SK-N-SH (cell line): ENCODE data around the gene C13orf46. TPM values are rescaled to one million over a fixed set of nuclear protein-coding genes. Genes with fewer than 3 reads are reported as not detected.

Source experiments
- CTCF ChIA-PET: fragments of 300-600, 350-600 bp; formaldehyde crosslinking; extraction: SDS; loops from one replicate; lab custom pipeline; 2021; lab: Yijun Ruan, JAX
- POLR2A ChIA-PET: fragments of 350-600 bp; sonication (Branson Sonifier 250); formaldehyde crosslinking; extraction: SDS; loops from one replicate; lab custom pipeline; 2020; ENCODE audit warnings: antibody characterized with exemption, inconsistent platforms; lab: Yijun Ruan, JAX
- DNase-seq: peaks from one replicate; pipeline ENCODE4 v3.0.0; 2012
- H2AFZ ChIP-seq: fragments of 200-600 bp; sonication (generic); 2 replicates; pipeline ENCODE4 v1.8.1; 2016; ENCODE audit warnings: antibody characterized with exemption, mild to moderate bottlenecking, low read depth
- H3F3A ChIP-seq: fragments of 200-600 bp; sonication (generic); replicated peaks from 2 replicates; pipeline ENCODE3; 2016; ENCODE audit warnings: antibody characterized with exemption, mild to moderate bottlenecking; ENCODE audit not compliant: insufficient read depth
- H3K27ac ChIP-seq, 2 experiments: fragments of 200-500 bp in 1 of 2; fragments of 200-600 bp in 1 of 2; sonication (Bioruptor generic) in 1 of 2; sonication (generic), shearing (Covaris generic) in 1 of 2; 2 replicates each; pipeline versions ENCODE4 v1.5.1 to v1.6.1; 2014 to 2016; ENCODE audit warnings: low read depth in 2 of 2, inconsistent platforms in 1 of 2, low read length in 1 of 2, mild to moderate bottlenecking in 1 of 2, mixed read lengths in 1 of 2
- H3K27me3 ChIP-seq: fragments of 200-600 bp; sonication (generic), shearing (Covaris generic); 2 replicates; pipeline ENCODE4 v1.6.1; 2016; ENCODE audit warnings: mixed run types; ENCODE audit not compliant: insufficient read depth
- H3K36me3 ChIP-seq, 2 experiments: fragments of 200-500 bp in 1 of 2; fragments of 200-600 bp in 1 of 2; sonication (Bioruptor generic) in 1 of 2; sonication (generic) in 1 of 2; replicated peaks in 1 of 2; 2 replicates each; pipeline versions ENCODE3 to v1.5.1; 2014 to 2016; ENCODE audit warnings: low read length in 1 of 2, mild to moderate bottlenecking in 1 of 2; ENCODE audit not compliant: insufficient read depth in 2 of 2, control insufficient read depth in 1 of 2
- H3K4me1 ChIP-seq, 2 experiments: fragments of 200-500 bp in 1 of 2; fragments of 200-600 bp in 1 of 2; sonication (Bioruptor generic) in 1 of 2; sonication (generic), shearing (Covaris generic) in 1 of 2; 2 replicates each; pipeline versions ENCODE4 v1.5.1 to v1.6.1; 2014 to 2016; ENCODE audit warnings: low read depth in 1 of 2, low read length in 1 of 2, mixed run types in 1 of 2; ENCODE audit not compliant: insufficient read depth in 2 of 2, control insufficient read depth in 1 of 2
- H3K4me2 ChIP-seq: fragments of 200-600 bp; sonication (generic), shearing (Covaris generic); 2 replicates; pipeline ENCODE4 v1.6.1; 2017; ENCODE audit warnings: mixed run types
- H3K4me3 ChIP-seq, 2 experiments: fragments of 200-500 bp in 1 of 2; fragments of 200-600 bp in 1 of 2; sonication (Bioruptor generic) in 1 of 2; sonication (generic), shearing (Covaris generic) in 1 of 2; 2 replicates each; pipeline versions ENCODE4 v1.5.1 to v1.8.1; 2014 to 2016; ENCODE audit warnings: low read depth in 2 of 2, inconsistent platforms in 1 of 2, low read length in 1 of 2, mild to moderate bottlenecking in 1 of 2, mixed read lengths in 1 of 2, moderate library complexity in 1 of 2
- H3K79me2 ChIP-seq: fragments of 200-600 bp; sonication (generic); 2 replicates; pipeline ENCODE4 v1.8.1; 2017; ENCODE audit warnings: mild to moderate bottlenecking; ENCODE audit not compliant: insufficient read depth
- H3K9ac ChIP-seq: fragments of 200-600 bp; sonication (generic); 2 replicates; pipeline ENCODE4 v1.6.1; 2017; ENCODE audit warnings: mixed run types
- H3K9me2 ChIP-seq: fragments of 200-600 bp; sonication (generic); 2 replicates; pipeline ENCODE4 v1.6.1; 2017; ENCODE audit warnings: mixed run types
- H3K9me3 ChIP-seq: fragments of 200-600 bp; sonication (generic); 2 replicates; pipeline ENCODE4 v1.6.1; 2017; ENCODE audit warnings: mixed run types, mild to moderate bottlenecking, moderate library complexity
- H4K20me1 ChIP-seq: fragments of 200-600 bp; sonication (generic); 2 replicates; pipeline ENCODE4 v1.6.1; 2017; ENCODE audit warnings: mild to moderate bottlenecking, mixed run types; ENCODE audit not compliant: insufficient read depth
- CTCF ChIP-seq: fragments of 200-600 bp; sonication (generic); IDR thresholded peaks from 2 replicates; pipeline ENCODE4 v1.6.1; 2017; ENCODE audit warnings: antibody characterized with exemption, mild to moderate bottlenecking, moderate library complexity
- EZH2phosphoT487 ChIP-seq: fragments of 200-600 bp; sonication (generic); IDR thresholded peaks from 2 replicates; pipeline ENCODE4 v1.6.1; 2017; ENCODE audit warnings: low read depth, mixed run types, mild to moderate bottlenecking, antibody characterized with exemption, moderate library complexity, borderline replicate concordance
- FOXJ3 ChIP-seq: sonication (generic); formaldehyde crosslinking; IDR thresholded peaks from 2 replicates; pipeline ENCODE4 v1.5.1; 2020; ENCODE audit warnings: mild to moderate bottlenecking, missing genetic modification reagents
- IRF3 ChIP-seq: fragments of 150-350 bp; IDR thresholded peaks from 2 replicates; pipeline ENCODE4 v1.6.1; 2016; ENCODE audit warnings: mild to moderate bottlenecking, low read depth, low read length
- MEF2A ChIP-seq: IDR thresholded peaks from 2 replicates; pipeline ENCODE4 v1.4.0; 2012; ENCODE audit warnings: low read depth, borderline replicate concordance
- NFIC ChIP-seq: IDR thresholded peaks from 2 replicates; pipeline ENCODE4 v1.4.0; 2012; ENCODE audit warnings: borderline replicate concordance
- NRF1 ChIP-seq: IDR thresholded peaks from 2 replicates; pipeline ENCODE4 v1.6.1; 2012; ENCODE audit warnings: low read depth, mild to moderate bottlenecking, low read length
- PBX3 ChIP-seq: IDR thresholded peaks from 2 replicates; pipeline ENCODE4; 2012
- RAD21 ChIP-seq: IDR thresholded peaks from 2 replicates; pipeline ENCODE4 v1.6.1; 2012; ENCODE audit warnings: mild to moderate bottlenecking, low read length
- RCOR1 ChIP-seq: fragments of 150-350 bp; IDR thresholded peaks from 2 replicates; pipeline ENCODE4 v1.6.1; 2017; ENCODE audit warnings: antibody characterized with exemption, low read length
- RFX5 ChIP-seq: IDR thresholded peaks from 2 replicates; pipeline ENCODE4 v1.6.1; 2012; ENCODE audit warnings: mild to moderate bottlenecking, improper control_type of control experiment, low read length
- SIN3A ChIP-seq: IDR thresholded peaks from 2 replicates; pipeline ENCODE4 v1.6.1; 2012; ENCODE audit warnings: low read depth, mild to moderate bottlenecking, low read length, moderate library complexity, borderline replicate concordance
- SMC3 ChIP-seq: IDR thresholded peaks from 2 replicates; pipeline ENCODE4 v1.6.1; 2012; ENCODE audit warnings: low read depth, low read length, improper control_type of control experiment
- TAF1 ChIP-seq: IDR thresholded peaks from 2 replicates; pipeline ENCODE4 v1.6.1; 2012; ENCODE audit warnings: low read depth, mild to moderate bottlenecking, low read length, moderate library complexity, borderline replicate concordance
- TCF12 ChIP-seq: IDR thresholded peaks from 2 replicates; pipeline ENCODE4 v1.4.0; 2012
- YY1 ChIP-seq: IDR thresholded peaks from 2 replicates; pipeline ENCODE4 v1.4.0; 2012; ENCODE audit warnings: low read depth, mild to moderate bottlenecking
- WGBS: methylation state at CpG from one replicate; pipeline ENCODE4 v1.1.6; 2017; ENCODE audit warnings: low lambda C conversion rate; 5-methylcytosine and 5-hydroxymethylcytosine counted together
- polyA plus RNA-seq, 3 experiments: library from polyadenylated mRNA; depleted of rRNA; stranded (reverse); fragments of >200 nt; gene quantifications; 2 replicates each; pipeline ENCODE4 v1.2.3, GENCODE V29; 2012
- TF ChIP-seq, protein P1 (sequence below): fragments of 150-350 bp; IDR thresholded peaks from 2 replicates; pipeline ENCODE4 v1.6.1; 2017; ENCODE audit warnings: antibody characterized with exemption, low read length, low read depth, borderline replicate concordance
- TF ChIP-seq, protein P2 (sequence below): IDR thresholded peaks from 2 replicates; pipeline ENCODE4 v1.6.1; 2012; ENCODE audit warnings: mild to moderate bottlenecking, low read depth, low read length, moderate library complexity

Gene C13orf46
- polyA plus RNA-seq, 1 of the 3 experiments (the other 2 are of a cell fraction): 1.7 TPM

DNA sequence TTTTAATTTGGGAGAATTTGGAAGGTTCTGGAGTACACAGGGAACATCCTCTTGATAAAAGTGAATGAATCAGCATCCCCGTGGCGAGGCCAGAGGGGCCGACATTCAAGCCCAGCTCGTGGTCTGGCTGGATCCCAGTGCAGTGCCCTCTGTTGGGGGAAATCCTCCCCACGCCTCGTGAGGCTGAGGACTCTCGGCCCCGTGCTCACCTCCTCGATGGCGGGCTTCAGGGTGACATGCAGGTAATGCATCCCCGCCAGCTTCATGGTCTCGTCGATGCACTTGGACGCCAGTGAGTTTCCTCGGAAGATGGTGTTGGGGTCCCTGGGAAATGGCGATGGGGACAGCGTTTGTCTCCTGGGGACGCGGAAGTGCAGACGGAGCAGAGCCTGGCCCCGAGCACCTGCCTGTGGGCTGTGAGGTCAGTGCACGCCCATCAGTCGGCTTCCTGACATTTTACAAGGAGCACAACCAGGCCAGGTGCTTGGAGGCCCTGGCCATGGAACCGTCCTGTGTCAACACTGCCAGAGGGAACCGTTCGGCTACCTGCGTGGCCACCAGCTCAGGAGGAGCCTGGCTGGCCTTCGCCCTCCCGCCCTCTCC lies 43.3 kb upstream of the C13orf46 start:
- CTCF ChIA-PET: interaction anchor here (1.2 to 1.8 kb wide), 2 partner anchors 196 to 197 kb away, joined by 3 to 5 read pairs; no protein-coding TSS in a partner anchor
- no peak for TF ChIP-seq IRF3
- TF ChIP-seq SMC3: peak; percentile 17; the same call in 1 of the 2 replicates
- no peak for TF ChIP-seq TCF12
- TF ChIP-seq MEF2A: no peak
- TF ChIP-seq YY1: no peak
- peak; percentile 52 for TF ChIP-seq CTCF
- no peak for TF ChIP-seq RFX5
- TF ChIP-seq NFIC: no peak
- TF ChIP-seq, protein P1, sequence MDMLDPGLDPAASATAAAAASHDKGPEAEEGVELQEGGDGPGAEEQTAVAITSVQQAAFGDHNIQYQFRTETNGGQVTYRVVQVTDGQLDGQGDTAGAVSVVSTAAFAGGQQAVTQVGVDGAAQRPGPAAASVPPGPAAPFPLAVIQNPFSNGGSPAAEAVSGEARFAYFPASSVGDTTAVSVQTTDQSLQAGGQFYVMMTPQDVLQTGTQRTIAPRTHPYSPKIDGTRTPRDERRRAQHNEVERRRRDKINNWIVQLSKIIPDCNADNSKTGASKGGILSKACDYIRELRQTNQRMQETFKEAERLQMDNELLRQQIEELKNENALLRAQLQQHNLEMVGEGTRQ: no peak
- TF ChIP-seq TAF1: no peak
- TF ChIP-seq RCOR1: no peak
- TF ChIP-seq RAD21: no peak; the same call in 1 of the 2 replicates
- TF ChIP-seq SIN3A: no peak
- no peak for TF ChIP-seq FOXJ3 (CRISPR knock-in tag)
- no peak for TF ChIP-seq NRF1
- TF ChIP-seq, protein P2, sequence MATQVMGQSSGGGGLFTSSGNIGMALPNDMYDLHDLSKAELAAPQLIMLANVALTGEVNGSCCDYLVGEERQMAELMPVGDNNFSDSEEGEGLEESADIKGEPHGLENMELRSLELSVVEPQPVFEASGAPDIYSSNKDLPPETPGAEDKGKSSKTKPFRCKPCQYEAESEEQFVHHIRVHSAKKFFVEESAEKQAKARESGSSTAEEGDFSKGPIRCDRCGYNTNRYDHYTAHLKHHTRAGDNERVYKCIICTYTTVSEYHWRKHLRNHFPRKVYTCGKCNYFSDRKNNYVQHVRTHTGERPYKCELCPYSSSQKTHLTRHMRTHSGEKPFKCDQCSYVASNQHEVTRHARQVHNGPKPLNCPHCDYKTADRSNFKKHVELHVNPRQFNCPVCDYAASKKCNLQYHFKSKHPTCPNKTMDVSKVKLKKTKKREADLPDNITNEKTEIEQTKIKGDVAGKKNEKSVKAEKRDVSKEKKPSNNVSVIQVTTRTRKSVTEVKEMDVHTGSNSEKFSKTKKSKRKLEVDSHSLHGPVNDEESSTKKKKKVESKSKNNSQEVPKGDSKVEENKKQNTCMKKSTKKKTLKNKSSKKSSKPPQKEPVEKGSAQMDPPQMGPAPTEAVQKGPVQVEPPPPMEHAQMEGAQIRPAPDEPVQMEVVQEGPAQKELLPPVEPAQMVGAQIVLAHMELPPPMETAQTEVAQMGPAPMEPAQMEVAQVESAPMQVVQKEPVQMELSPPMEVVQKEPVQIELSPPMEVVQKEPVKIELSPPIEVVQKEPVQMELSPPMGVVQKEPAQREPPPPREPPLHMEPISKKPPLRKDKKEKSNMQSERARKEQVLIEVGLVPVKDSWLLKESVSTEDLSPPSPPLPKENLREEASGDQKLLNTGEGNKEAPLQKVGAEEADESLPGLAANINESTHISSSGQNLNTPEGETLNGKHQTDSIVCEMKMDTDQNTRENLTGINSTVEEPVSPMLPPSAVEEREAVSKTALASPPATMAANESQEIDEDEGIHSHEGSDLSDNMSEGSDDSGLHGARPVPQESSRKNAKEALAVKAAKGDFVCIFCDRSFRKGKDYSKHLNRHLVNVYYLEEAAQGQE: no peak
- TF ChIP-seq PBX3: no peak
- TF ChIP-seq EZH2phosphoT487: no peak
- TF ChIP-seq, all 33 proteins: peak for 2
- Histone ChIP-seq H3K36me3 (peaks cover 19 to 57% of the 10 kb centered on the region in 2 experiments), H4K20me1 (no peaks in the 10 kb centered on the region), H3K9me2 (no peaks in the 10 kb centered on the region), H3K9ac (no peak overlapping the region), H3K4me3 (no peak overlapping the region), H2AFZ (no peak overlapping the region), H3K27me3 (no peaks in the 10 kb centered on the region), H3K9me3 (no peaks in the 10 kb centered on the region), H3K4me1 (no peaks in the 10 kb centered on the region; a peak in 1 of 4 replicates), H3K4me2 (no peak overlapping the region), H3K27ac (no peak overlapping the region), H3K79me2 (0 out of 2 replicates have a peak, but pooled peaks cover 2% of the 10 kb centered on the region), H3F3A (no peaks in the 10 kb centered on the region)
- peak; percentile 59 for DNase-seq
- POLR2A ChIA-PET: no interaction called here
- 88% methylated on average over 22 of the region's 29 CpGs for WGBS
